ENCODE measurements around the gene DMRTA1. TPM values are rescaled to one million over a fixed set of nuclear protein-coding genes. Genes with fewer than 3 reads are reported as not detected.
A peak's percentile ranks its signal among the peaks of the same experiment; 100 is the strongest.

Gene DMRTA1
- polyA plus RNA-seq, 1 of the 3 experiments (the other 2 are of a cell fraction): 0.03 TPM

DNA sequence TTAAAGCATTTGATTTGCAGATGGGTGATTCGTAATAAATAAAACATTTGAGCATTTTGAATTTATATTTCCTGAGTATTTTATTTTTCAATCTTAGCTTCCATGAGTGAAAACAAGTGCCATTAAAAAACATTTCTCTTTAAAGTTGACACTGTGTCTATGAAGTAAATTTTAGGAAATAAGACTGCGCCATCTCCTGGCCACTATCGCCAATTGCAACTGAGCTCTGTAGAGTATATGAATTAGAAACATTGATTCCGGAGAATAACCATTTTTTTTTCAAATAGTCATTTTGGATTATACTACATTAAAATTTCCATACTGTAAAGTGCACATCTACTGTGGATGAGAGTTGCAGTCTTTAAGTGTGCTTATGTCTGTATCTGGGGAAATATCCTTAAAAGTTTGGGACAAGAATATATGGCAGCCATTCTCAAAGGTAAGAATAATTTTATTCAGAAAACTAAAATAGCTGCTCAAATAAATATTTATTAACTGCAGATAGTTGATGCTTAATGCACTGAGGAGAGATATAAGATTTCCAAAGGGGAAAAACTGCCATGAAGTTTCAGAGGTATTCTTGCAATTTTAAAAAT is 5.9 kb downstream of the DMRTA1 start:
- TF ChIP-seq, protein P1, sequence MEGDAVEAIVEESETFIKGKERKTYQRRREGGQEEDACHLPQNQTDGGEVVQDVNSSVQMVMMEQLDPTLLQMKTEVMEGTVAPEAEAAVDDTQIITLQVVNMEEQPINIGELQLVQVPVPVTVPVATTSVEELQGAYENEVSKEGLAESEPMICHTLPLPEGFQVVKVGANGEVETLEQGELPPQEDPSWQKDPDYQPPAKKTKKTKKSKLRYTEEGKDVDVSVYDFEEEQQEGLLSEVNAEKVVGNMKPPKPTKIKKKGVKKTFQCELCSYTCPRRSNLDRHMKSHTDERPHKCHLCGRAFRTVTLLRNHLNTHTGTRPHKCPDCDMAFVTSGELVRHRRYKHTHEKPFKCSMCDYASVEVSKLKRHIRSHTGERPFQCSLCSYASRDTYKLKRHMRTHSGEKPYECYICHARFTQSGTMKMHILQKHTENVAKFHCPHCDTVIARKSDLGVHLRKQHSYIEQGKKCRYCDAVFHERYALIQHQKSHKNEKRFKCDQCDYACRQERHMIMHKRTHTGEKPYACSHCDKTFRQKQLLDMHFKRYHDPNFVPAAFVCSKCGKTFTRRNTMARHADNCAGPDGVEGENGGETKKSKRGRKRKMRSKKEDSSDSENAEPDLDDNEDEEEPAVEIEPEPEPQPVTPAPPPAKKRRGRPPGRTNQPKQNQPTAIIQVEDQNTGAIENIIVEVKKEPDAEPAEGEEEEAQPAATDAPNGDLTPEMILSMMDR (IDR thresholded peaks at IDR 0.05): peak; percentile 86
- no peak for TF ChIP-seq TCF12 (IDR thresholded peaks at IDR 0.05)
- peak; percentile 54 for TF ChIP-seq SMC3 (IDR thresholded peaks at IDR 0.05; ENCODE audit: low read depth, low read length)
- TF ChIP-seq RAD21 (IDR thresholded peaks at IDR 0.05; ENCODE audit: low read length): peak; percentile 58
- no peak for DNase-seq
- no peaks in the 10 kb centered on the region for H4K20me1 ChIP-seq (ENCODE audit: insufficient read depth)
- no peak overlapping the region for H2AFZ ChIP-seq (ENCODE audit: low read depth)
- no peaks in the 10 kb centered on the region for H3F3A ChIP-seq (replicated peaks; ENCODE audit: insufficient read depth)
- no peak overlapping the region for H3K27ac ChIP-seq (ENCODE audit: low read depth in 2 of 2, low read length in 1 of 2)
- H3K27me3 ChIP-seq (ENCODE audit: insufficient read depth): peaks cover 31% of the 10 kb centered on the region
- H3K9me3 ChIP-seq: no peaks in the 10 kb centered on the region
- no peaks in the 10 kb centered on the region for H3K36me3 ChIP-seq (replicated peaks in 1 of 2; ENCODE audit: control insufficient read depth in 1 of 2, insufficient read depth in 2 of 2, low read length in 1 of 2)
- no peaks in the 10 kb centered on the region for H3K9me2 ChIP-seq
- POLR2A ChIA-PET: no interaction called here
- H3K9ac ChIP-seq: no peak overlapping the region
- CTCF ChIA-PET: interaction anchor here (0.5 to 2.0 kb wide), 16 partner anchors 8 to 639 kb away, joined by 3 to 11 read pairs (median 6); no protein-coding TSS in a partner anchor
- no peak overlapping the region; a peak in 1 of 4 replicates for H3K4me3 ChIP-seq (ENCODE audit: low read depth in 2 of 2, low read length in 1 of 2)
- no peaks in the 10 kb centered on the region for H3K79me2 ChIP-seq (ENCODE audit: insufficient read depth)
- WGBS (ENCODE audit: low lambda C conversion rate): 5% methylated on average over 4 of the region's 4 CpGs
- H3K4me2 ChIP-seq: no peak overlapping the region
- H3K4me1 ChIP-seq (ENCODE audit: control insufficient read depth in 1 of 2, insufficient read depth in 2 of 2, low read depth in 1 of 2, low read length in 1 of 2): no peaks in the 10 kb centered on the region

DNA sequence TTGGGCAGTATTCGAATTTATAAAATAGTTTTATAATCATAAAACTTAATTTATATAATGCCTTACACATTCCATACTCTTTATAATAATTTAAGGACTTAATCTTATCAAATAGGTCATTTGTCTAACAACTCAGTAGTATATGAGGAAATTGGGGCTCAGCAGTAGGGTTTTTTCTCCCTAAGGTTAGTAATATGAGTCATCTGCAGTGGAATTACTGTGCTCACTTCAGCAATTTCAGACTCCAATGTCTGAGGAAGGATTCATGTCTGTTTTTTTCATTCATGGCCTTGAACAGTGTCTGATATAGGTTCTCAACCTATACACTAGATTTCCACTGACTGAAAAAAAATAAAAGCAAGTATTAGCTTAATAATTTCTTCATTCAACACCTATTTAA is 7.4 kb downstream of the DMRTA1 start:
- Histone ChIP-seq H3F3A (replicated peaks; ENCODE audit: insufficient read depth) (no peaks in the 10 kb centered on the region), H3K36me3 (replicated peaks in 1 of 2; ENCODE audit: control insufficient read depth in 1 of 2, insufficient read depth in 2 of 2, low read length in 1 of 2) (no peaks in the 10 kb centered on the region), H3K9ac (no peak overlapping the region), H3K27ac (ENCODE audit: low read depth in 2 of 2, low read length in 1 of 2) (no peak overlapping the region), H3K9me2 (no peaks in the 10 kb centered on the region), H4K20me1 (ENCODE audit: insufficient read depth) (no peaks in the 10 kb centered on the region), H2AFZ (ENCODE audit: low read depth) (no peak overlapping the region), H3K4me1 (ENCODE audit: control insufficient read depth in 1 of 2, insufficient read depth in 2 of 2, low read depth in 1 of 2, low read length in 1 of 2) (no peaks in the 10 kb centered on the region), H3K27me3 (ENCODE audit: insufficient read depth) (peaks cover 17% of the 10 kb centered on the region), H3K9me3 (no peaks in the 10 kb centered on the region), H3K79me2 (ENCODE audit: insufficient read depth) (no peaks in the 10 kb centered on the region), H3K4me3 (ENCODE audit: low read depth in 2 of 2, low read length in 1 of 2) (no peak overlapping the region), H3K4me2 (no peak overlapping the region)
- CTCF ChIA-PET: no interaction called here
- DNase-seq: no peak
- POLR2A ChIA-PET: no interaction called here
- 0% methylated on average over 1 of the region's 1 CpG for WGBS (ENCODE audit: low lambda C conversion rate)
- TF ChIP-seq FOXJ3 (CRISPR knock-in tag; IDR thresholded peaks at IDR 0.05) (no peak), TCF12 (IDR thresholded peaks at IDR 0.05) (no peak), ELF1 (IDR thresholded peaks at IDR 0.05) (no peak), POLR2AphosphoS5 (IDR thresholded peaks at IDR 0.05; ENCODE audit: low read depth, low read length) (no peak), GABPA (IDR thresholded peaks at IDR 0.05; ENCODE audit: low read depth) (no peak), RCOR1 (IDR thresholded peaks at IDR 0.05; ENCODE audit: low read length) (no peak), RXRA (IDR thresholded peaks at IDR 0.05; ENCODE audit: borderline replicate concordance, low read depth) (no peak), SIN3A (IDR thresholded peaks at IDR 0.05; ENCODE audit: borderline replicate concordance, low read depth, low read length) (no peak), NRF1 (IDR thresholded peaks at IDR 0.05; ENCODE audit: low read depth, low read length) (no peak), MXI1 (IDR thresholded peaks at IDR 0.05; ENCODE audit: low read depth, low read length) (no peak), TEAD4 (IDR thresholded peaks at IDR 0.05; ENCODE audit: borderline replicate concordance, insufficient read depth) (no peak), TAF1 (IDR thresholded peaks at IDR 0.05; ENCODE audit: borderline replicate concordance, low read depth, low read length) (no peak)
- TF ChIP-seq, protein P2, sequence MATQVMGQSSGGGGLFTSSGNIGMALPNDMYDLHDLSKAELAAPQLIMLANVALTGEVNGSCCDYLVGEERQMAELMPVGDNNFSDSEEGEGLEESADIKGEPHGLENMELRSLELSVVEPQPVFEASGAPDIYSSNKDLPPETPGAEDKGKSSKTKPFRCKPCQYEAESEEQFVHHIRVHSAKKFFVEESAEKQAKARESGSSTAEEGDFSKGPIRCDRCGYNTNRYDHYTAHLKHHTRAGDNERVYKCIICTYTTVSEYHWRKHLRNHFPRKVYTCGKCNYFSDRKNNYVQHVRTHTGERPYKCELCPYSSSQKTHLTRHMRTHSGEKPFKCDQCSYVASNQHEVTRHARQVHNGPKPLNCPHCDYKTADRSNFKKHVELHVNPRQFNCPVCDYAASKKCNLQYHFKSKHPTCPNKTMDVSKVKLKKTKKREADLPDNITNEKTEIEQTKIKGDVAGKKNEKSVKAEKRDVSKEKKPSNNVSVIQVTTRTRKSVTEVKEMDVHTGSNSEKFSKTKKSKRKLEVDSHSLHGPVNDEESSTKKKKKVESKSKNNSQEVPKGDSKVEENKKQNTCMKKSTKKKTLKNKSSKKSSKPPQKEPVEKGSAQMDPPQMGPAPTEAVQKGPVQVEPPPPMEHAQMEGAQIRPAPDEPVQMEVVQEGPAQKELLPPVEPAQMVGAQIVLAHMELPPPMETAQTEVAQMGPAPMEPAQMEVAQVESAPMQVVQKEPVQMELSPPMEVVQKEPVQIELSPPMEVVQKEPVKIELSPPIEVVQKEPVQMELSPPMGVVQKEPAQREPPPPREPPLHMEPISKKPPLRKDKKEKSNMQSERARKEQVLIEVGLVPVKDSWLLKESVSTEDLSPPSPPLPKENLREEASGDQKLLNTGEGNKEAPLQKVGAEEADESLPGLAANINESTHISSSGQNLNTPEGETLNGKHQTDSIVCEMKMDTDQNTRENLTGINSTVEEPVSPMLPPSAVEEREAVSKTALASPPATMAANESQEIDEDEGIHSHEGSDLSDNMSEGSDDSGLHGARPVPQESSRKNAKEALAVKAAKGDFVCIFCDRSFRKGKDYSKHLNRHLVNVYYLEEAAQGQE (IDR thresholded peaks at IDR 0.05; ENCODE audit: low read depth, low read length): no peak
- TF ChIP-seq, protein P3, sequence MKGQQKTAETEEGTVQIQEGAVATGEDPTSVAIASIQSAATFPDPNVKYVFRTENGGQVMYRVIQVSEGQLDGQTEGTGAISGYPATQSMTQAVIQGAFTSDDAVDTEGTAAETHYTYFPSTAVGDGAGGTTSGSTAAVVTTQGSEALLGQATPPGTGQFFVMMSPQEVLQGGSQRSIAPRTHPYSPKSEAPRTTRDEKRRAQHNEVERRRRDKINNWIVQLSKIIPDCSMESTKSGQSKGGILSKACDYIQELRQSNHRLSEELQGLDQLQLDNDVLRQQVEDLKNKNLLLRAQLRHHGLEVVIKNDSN (IDR thresholded peaks at IDR 0.05; ENCODE audit: borderline replicate concordance, low read depth): no peak
- TF ChIP-seq, protein P4, sequence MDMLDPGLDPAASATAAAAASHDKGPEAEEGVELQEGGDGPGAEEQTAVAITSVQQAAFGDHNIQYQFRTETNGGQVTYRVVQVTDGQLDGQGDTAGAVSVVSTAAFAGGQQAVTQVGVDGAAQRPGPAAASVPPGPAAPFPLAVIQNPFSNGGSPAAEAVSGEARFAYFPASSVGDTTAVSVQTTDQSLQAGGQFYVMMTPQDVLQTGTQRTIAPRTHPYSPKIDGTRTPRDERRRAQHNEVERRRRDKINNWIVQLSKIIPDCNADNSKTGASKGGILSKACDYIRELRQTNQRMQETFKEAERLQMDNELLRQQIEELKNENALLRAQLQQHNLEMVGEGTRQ (IDR thresholded peaks at IDR 0.05; ENCODE audit: borderline replicate concordance, low read depth, low read length): no peak
- TF ChIP-seq, protein P5, sequence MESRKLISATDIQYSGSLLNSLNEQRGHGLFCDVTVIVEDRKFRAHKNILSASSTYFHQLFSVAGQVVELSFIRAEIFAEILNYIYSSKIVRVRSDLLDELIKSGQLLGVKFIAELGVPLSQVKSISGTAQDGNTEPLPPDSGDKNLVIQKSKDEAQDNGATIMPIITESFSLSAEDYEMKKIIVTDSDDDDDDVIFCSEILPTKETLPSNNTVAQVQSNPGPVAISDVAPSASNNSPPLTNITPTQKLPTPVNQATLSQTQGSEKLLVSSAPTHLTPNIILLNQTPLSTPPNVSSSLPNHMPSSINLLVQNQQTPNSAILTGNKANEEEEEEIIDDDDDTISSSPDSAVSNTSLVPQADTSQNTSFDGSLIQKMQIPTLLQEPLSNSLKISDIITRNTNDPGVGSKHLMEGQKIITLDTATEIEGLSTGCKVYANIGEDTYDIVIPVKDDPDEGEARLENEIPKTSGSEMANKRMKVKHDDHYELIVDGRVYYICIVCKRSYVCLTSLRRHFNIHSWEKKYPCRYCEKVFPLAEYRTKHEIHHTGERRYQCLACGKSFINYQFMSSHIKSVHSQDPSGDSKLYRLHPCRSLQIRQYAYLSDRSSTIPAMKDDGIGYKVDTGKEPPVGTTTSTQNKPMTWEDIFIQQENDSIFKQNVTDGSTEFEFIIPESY (IDR thresholded peaks at IDR 0.05; ENCODE audit: borderline replicate concordance, low read depth): no peak
